AML-193 (cell line): Measurements from ENCODE around the gene MED12L.
"Not testable (repeated sequence)": the region's sequence is repeated elsewhere in the genome, so short reads cannot be mapped to it uniquely, and the experiment has no call there.

Experiments used
- DNase-seq, 2 experiments: peaks; one replicate each; lab custom pipeline; 2025; lab: John Stamatoyannopoulos, UW

Gene MED12L

DNA sequence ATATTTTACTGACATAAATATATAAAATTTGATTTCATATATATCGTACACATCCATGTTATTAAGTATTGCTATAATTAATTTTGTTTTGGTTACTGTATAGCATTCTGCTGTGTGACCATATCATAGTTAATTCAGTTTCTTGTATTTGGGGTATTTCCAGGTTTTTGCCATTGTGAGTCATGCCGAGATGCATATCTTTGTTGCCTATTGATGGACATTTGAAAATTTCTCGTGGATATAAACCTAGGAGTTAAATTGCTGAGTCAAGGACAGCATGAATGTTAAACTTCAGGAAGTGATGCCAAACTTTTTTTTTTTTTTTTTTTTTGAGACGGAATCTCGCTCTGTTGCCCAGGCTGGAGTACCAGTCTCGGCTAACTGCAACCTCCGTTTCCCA lies 151.3 kb downstream of the MED12L start:
- no peak for DNase-seq

DNA sequence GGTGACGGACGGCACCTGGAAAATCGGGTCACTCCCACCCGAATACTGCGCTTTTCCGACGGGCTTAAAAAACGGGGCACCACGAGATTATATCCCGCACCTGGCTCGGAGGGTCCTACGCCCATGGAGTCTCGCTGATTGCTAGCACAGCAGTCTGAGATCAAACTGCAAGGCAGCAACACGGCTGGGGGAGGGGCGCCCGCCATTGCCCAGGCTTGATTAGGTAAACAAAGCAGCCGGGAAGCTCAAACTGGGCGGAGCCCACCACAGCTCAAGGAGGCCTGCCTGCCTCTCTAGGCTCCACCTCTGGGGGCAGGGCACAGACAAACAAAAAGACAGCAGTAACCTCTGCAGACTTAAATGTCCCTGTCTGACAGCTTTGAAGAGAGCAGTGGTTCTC lies 156.5 kb downstream of the MED12L start:
- not testable (repeated sequence) for DNase-seq

DNA sequence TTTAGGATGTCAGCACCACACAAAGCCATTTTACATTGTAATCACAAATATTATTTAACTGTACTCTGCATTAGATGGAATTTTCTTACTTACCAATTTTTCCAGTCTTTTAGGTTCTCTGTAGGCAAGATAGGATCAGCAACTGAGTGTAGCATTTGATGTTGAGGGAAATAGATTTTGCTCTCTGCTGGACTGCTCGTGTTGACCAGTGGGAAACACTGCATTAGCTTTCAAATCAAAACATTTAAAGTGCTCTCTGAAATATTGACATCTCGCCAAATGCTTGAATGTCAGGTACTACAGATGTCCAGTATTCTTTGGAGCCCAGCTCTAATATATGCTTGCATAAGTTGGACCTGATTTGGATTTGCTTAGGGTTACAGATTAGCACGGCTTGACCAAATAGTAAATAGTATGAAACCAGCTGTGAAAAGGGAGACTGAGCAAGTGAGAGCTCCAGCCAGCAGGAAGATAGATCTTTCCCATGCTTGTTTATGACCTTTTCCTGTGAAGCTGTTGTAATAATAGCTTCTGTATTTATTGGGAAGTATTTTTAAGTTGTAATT lies 163.4 kb downstream of the MED12L start:
- DNase-seq, result no peak

DNA sequence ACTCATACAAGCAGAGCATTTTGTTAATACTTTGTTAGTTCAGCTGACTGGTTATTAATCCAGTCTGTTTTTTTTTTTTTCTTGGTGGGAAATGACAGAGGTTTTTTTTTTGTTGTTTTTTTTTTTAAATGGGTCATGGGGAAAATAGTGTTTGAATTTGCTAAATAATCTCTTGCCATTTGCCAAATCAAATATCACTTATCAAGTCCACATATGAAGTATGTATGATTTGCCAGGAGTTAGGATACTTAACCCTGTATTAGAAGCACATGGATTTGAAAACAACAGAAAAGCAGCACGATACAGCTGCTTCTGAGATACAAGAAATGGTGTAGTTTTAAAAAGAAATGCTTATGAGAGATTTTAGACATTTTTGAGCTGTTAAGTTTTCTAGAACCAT lies 171.3 kb downstream of the MED12L start:
- no peak for DNase-seq

DNA sequence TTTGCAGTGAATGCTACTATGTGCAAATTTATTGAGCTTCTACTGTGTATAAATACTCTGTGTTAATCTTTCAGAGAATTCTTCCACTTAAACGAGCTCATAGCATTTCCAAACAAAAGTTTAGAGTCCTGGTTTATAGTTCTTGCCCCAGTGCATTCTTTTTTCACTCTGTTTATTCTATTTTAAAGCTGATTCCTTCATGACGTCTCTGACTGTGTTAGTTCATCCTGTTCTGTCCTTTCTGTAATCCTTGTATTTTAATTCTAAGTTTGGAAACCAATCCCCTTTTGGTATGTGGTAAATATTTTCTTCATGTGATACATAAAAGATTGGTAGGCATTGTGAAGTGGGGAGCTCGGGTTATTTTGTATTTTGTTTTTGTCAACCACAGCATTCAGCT lies 174.2 kb downstream of the MED12L start:
- no peak for DNase-seq

DNA sequence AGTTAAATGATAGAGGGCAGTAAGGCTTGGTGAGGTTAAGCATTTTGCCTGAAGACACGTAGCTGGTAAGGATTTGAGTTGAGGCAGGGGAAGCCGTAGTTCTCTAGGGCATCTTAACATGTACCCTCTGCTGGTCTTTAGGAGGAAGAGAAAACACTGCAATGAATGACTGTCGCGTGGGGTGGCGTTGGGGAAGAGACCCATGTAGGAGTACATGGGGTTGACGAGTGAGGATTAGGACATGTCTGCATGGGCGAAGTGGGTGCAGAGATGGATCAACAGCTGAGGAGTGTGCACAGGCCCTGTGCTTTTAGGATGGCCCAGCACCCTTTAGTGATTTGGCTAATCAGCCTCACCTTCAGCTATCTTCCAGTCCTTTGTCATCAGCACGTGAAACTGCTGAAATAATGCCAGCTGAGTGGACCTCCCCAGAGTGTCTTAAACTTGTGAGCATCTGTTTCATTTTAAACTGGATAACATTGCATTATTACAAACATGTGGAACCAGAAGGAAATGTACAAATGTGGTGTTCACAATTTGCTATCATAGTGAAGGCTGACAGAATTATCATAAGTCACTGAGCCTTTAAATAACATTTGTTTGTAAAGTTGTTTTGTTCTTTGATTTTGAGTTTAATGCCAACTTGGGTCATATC lies 177.5 kb downstream of the MED12L start:
- no peak for DNase-seq

DNA sequence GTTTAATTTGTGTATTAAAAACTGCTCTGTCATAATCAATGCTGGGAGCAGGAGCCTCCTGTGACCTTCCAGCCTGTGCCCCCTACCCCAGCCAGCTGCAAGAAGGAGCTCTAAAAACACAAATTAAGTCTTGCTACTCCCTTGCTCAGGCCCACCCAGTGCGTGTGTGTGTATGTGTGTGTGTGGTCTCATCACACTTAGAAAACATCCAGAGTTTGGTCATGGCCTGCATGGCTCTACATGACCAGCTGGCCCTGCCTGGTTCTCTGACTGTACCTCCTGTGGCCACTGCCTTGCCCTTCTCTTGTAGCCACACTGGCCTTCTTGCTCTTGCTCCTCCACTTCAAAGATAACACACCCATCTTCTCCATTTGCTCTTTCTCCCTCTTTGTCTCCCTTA lies 179.1 kb downstream of the MED12L start:
- DNase-seq, result peak in 1 of 2 experiments; percentile 3

DNA sequence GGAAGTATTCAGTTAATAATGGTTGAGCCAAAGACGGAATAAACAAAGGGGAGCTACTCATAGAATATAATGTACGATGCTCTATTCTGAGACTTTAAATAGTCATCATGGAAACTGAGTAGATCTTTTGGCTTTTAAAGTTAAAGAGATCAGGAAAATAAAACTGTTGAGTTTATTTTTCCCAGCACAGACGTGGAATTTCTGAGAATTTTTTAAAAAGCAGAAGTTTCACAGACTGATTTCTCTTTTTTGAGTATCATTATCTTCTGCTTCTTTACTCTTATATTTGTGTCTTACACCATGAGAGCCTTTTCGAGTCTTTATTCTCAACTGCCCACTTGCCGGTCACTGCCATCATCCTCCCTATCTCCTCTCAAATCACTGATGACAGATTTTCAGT lies 179.7 kb downstream of the MED12L start:
- peak in 1 of 2 experiments; percentile 25 for DNase-seq

DNA sequence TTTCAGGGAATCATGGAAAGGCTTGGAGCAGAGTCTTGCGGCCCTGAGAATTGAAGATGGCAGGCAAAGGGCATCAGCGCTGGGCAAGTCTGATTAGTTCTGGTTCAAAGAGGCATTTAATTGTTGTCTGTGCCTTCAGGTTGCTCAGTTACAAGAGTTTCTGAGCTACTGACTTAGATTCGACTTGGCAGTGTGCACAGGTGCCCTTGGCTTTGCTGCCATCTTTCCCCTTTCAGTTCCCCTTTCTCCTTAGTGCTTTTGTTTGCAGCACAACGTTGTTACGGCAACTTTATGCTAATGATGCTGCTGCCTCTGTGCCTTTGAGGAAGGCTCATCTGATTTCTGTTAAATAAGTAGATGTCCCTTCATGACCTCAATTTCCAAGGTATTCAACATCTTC lies 180.4 kb downstream of the MED12L start:
- peak; percentile 52 to 66 for DNase-seq

DNA sequence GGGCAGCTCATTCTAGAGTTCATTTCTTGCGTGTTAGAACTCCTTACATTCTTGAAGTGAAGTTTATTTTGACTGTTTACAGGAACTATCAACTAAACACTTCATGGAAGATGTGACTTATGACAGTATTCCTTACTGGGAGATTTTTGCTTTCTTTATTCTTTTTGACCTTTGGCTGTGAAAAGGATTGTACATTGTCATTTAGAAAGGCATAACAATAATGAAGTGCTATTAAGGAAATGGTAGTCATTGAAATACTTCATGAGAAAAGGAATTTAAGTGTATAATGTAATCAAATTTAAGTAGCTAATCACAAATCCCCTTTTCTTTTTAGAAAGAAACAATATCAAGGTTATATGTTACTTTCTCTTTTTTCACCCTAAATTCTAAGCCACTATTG lies 181.6 kb downstream of the MED12L start:
- DNase-seq, result no peak

DNA sequence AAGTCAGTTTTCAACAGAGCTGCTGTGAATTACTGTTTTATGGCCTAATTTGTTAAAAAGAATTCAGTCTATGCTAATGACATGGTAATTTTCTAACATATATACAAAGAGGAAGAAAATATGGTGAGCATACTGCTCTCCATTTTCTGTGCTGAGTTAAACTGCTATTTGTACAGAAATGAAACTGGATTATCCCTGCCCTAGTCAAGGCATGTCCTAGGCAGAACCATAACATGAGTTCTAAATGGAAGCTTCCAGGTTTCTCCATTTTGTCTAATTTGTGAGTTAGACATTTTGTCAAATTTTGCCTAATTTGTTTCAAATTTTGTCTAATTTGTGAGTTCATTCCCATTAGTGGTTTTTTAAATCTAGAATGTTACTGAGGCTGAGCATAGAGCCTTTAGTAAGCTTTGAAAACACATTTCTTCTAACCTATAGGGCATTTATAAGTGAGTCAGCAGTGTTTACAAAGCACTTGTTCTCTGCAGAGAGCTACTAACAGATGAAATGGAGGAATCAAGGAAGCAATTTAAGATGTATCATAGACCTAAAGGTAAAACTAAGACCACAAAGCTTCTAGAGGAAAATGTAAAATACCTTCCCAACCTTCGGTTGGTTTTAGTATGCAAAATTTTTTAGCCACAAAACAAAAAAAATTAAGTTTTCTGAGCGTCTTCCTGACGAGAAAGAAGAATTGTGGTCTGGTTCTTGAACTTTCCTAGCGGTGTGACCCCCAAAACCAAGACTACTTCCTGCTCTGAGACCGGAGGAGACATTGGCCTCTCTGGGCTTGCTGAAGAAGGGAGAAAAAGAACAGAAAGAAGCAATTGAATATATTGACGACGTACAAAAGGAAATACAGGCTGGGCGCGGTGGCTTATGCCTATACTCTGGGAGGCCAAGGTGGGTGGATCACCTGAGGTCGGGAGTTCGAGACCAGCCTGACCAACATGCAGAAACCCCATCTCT lies 183.1 kb downstream of the MED12L start:
- no peak for DNase-seq

DNA sequence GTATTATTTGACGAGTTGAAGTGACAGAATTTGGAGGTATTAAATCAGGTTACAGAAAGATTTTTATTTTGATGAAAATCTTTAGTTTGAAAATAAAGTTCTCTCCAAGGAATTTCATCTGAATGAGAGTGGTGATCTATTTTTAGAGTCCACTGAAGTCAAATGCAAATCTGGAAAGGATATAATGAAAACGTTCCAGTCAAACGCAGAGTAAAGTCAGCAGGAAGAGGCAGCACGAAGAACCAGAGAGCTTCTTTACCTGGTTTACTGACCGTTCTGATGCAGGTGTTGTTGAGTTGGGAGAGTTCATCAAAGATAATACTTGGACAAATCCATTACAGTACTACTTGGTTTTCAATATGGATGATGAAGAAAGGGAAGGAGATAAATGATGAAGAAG lies 184.2 kb downstream of the MED12L start:
- DNase-seq, result no peak

DNA sequence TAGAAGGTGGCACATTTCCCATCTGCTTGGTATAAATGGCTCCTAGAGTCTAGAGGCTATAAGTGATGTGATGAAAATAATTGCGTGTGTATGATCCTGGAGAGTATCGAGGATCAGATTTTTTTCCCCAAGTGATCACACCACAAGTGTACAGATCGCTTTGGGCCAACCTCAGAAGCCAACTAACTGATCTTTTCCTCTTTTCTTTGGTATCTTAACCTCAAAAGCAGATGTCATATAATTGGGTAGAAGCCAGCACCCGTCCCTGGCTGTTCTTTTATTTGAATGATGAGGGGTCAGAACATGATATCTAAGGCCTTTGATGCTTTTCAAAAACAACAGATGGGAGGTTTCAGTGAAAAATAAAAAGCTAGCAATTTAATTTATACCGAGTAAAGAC lies 189.6 kb downstream of the MED12L start:
- DNase-seq, result no peak

DNA sequence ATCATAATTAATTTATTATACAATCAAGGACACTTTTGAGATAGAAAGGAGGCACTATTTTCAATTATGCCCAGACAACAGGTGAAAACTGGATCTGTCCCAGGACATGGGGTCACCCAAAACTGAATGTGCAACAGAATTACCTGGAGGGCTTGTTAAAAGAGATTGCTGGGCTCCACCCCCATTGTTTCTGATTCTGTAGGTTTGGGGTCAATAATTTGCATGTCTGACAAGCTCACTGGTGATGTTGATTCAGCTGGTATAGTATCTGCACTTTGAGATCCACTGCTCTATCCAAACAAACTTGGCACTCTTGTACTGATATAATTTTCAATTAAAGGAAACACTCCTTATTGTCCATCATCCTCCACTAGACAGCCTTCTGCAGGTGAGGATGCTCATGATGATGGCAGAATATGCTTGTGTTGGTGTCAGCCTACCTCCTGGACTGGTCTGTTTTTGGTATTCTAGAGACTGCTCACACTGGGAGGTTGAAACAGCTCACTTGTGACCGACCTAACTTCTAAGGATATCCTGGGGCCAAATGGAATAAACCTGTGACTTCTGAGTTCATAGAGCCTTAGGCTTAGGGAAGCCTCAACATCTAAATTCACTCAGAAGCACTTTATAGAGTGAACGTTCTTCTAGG lies 190.7 kb downstream of the MED12L start:
- no peak for DNase-seq

DNA sequence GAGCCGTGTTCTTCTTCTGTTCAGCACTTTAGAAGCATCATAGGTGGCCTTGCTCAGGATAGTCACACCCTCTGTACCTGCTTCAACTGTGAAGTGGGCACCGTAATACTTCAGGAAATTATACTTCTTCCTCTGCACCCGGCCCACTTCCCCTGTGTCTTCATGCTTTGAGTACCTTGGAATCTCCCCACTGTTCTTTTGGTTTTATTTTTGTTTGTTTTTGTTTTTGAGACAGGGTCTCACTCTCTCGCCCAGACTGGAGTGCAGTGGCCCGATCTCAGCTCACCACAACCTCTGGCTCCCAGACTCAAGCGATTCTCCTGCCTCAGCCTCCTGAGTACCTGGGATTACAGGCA lies 191.2 kb downstream of the MED12L start:
- DNase-seq, result no peak

DNA sequence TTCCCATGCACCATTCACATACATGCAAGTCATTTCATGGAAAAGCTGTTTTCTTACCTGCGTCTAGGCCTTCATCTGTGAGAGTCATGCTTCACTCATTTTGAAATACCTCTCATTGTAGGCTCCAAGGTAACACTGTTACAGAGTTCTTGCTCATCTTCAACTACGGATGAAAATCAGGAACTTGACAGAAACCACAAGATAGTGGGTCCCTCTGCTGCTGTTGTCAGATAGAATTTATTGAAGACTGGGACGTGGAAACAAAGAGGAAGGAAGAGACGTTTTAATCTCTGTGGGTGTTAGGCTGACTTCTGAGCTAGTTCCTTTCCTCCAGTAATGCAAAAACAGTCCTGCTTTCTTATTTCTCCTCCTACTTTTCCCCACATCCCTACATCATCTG lies 192.8 kb downstream of the MED12L start, which contains the start of gene P2RY14:
TSS of gene P2RY14 (minus strand) at position 313 of the 400 bp plus-strand sequence. CDS start 64,226 bp downstream, outside the sequence.
- DNase-seq, result peak; percentile 96 to 98

DNA sequence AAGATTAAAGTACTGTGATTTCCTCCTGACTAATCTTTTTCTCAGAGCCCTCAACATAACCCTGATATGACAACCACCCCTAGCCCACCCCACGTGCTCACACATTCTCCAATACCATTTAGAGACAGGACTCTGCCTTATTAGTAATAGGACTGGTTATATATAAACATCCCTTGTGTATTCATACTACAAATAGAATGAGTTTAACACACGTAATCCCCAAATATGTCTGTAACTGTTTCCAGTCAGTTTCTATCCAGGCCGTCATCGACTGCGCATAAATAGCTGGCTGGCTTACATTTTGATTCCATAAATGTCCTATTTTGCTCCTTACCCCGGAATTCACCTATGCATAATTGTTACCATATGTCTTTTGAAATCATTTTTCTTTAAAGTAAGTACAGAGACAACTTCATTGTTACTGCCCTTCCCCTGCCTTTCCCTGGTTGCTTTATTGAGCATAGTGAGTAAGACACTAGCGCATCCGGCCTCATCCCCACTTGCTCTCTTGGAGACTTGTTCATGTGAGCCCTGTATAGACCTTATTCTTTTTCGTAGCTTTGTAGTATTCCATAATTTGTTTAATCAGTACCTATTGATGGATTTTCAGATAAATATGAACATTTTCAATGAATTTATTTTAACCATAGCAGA lies 196.3 kb downstream of the MED12L start:
- no peak for DNase-seq

DNA sequence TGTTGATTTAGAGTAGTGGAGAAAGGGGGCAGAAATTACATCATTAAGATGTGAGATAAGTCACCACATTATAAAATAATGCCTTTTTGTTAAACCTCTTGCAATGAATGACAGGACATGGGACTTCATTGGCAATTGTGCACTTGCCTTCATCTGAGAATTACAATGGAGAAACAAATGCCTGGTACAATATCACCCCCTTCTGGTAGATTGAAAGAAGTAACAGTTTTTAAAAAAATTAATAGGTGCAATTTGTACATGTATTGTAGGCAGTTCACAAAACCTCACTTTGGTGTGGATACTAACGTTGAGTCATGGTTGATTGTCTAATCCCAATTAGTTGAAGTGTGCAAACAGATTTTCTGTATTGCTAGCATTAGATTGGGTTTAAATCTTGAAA lies 197.5 kb downstream of the MED12L start:
- peak; percentile 88 to 91 for DNase-seq

DNA sequence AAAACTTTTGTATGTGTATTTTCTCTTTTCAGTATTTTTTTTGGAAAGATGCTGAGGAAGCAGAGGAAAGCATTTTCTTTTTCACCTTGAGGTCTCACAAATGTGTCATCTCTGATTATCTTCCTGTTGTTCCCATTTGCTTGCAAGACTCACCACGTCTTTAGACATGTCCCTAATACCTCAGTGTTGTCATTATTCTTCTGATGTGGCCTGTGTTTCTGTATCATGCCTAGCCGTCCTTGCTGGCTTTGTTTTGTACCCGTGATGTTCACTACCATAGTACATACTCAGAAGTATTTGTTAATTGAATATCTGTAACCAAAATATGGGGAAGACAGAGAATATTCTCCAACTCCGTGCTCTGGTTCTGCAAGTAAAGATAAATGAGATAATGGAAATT lies 197.9 kb downstream of the MED12L start:
- no peak for DNase-seq

DNA sequence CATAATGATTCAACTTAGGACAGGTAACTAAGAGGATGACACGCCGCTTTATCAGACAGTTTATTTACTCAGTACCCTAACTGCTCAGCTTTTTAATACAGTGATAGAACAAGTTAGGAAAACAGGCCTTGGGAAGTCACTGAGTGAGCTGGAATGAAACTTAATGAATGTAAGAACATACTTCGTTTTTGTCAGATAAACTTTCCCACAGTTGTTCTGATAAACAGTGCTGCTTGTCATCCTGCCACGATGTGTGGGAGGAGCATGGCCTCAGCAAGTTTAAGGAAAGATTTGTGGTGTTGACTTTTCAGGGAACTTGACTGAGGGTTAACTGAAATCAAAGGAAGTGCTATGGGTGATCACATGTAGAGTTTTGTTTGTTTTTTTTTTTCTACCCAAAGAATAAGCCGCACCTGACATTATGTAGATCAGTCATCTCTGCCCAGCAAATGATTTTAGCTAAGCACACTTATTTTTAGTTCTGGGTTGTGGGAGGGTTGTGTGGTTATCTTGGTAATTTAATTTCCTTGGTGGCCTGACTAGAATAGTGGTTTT lies 198.5 kb downstream of the MED12L start:
- no peak for DNase-seq

DNA sequence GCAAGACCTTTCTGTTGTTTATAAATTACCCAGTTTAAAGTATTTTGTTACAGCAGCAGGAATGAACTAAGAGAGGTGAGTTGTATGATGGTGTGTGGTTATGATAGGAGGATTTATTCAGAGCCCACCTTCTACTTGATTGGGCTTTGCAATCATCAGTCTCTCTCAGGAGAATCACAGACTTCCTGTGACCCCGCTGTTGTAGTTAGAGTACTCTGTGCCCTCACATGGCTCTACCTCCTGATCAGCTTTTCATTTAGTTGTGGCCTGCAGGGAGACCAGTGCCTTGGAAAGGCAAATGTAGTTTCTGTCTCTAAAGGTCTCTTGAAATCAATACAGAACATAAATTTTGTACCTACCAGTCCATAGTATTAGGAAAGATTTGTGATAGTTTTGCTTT lies 200.5 kb downstream of the MED12L start:
- no peak for DNase-seq

DNA sequence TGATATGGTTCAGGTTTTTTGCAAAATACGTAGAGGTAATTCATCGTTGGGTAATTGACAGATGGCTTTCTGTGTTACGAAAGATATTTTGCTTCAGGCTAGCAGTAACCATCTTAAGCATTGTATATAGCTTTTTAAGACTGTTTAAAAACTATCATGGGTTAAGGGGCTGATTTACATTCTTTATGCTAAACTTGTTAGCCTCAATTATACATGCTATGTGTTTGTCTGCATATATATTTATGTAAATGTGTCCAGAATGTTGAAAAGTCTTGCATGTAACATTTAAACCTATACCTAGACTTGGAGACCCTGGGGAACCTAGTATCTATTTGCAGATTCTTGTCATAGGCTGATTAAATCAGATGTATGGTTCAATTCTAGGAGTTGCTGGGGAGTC lies 204.0 kb downstream of the MED12L start:
- DNase-seq, result peak in 1 of 2 experiments; percentile 28
